Ishikawa (cell line): ENCODE measurements around the gene AMT.

Experiments
- CEBPB ChIP-seq: IDR thresholded peaks from 2 replicates; pipeline ENCODE4 v1.6.1; 2012
- CREB1 ChIP-seq: IDR thresholded peaks from 2 replicates; pipeline ENCODE4 v1.6.1; 2012; ENCODE audit warnings: low read depth
- EGR1 ChIP-seq: IDR thresholded peaks from 2 replicates; pipeline ENCODE4 v1.6.1; 2012
- EP300 ChIP-seq: IDR thresholded peaks from 2 replicates; pipeline ENCODE4 v1.6.1; 2012; ENCODE audit warnings: borderline replicate concordance
- FOXM1 ChIP-seq: IDR thresholded peaks from 2 replicates; pipeline ENCODE4 v1.6.1; 2012; ENCODE audit warnings: low read depth, borderline replicate concordance
- MAX ChIP-seq: IDR thresholded peaks from 2 replicates; pipeline ENCODE4 v1.6.1; 2012
- NFIC ChIP-seq: IDR thresholded peaks from 2 replicates; pipeline ENCODE4 v1.6.1; 2012
- RAD21 ChIP-seq: IDR thresholded peaks from 2 replicates; pipeline ENCODE4 v1.6.1; 2012; ENCODE audit warnings: low read depth
- REST ChIP-seq: IDR thresholded peaks from 2 replicates; pipeline ENCODE4 v1.6.1; 2012; ENCODE audit warnings: low read depth, mild to moderate bottlenecking
- TAF1 ChIP-seq: IDR thresholded peaks from 2 replicates; pipeline ENCODE4 v1.6.1; 2012; ENCODE audit warnings: low read depth, mild to moderate bottlenecking
- TCF12 ChIP-seq: IDR thresholded peaks from 2 replicates; pipeline ENCODE4 v1.6.1; 2012; ENCODE audit warnings: low read depth
- TEAD4 ChIP-seq: IDR thresholded peaks from 2 replicates; pipeline ENCODE4 v1.6.1; 2012
- USF1 ChIP-seq: IDR thresholded peaks from 2 replicates; pipeline ENCODE4 v1.6.1; 2012
- YY1 ChIP-seq: IDR thresholded peaks from 2 replicates; pipeline ENCODE4 v1.6.1; 2012; ENCODE audit warnings: low read depth
- ZBTB7A ChIP-seq: IDR thresholded peaks from 2 replicates; pipeline ENCODE4 v1.6.1; 2012; ENCODE audit warnings: low read depth

The AMT gene

GRCh38 chr3:49401766-49402165 is 20.5 kb downstream of the AMT start:
- TF ChIP-seq REST (no peak), FOXM1 (no peak), USF1 (no peak), EGR1 (no peak), EP300 (no peak), TEAD4 (no peak), NFIC (no peak), TAF1 (no peak), TCF12 (no peak), RAD21 (no peak), CEBPB (no peak), MAX (no peak), YY1 (no peak), CREB1 (no peak), ZBTB7A (no peak)

GRCh38 chr3:49399461-49399860 is 22.8 kb downstream of the AMT start:
- TF ChIP-seq YY1 = no peak
- TF ChIP-seq USF1 = no peak
- TF ChIP-seq EP300 = no peak
- TF ChIP-seq FOXM1 = no peak
- no peak for TF ChIP-seq REST
- no peak for TF ChIP-seq MAX
- no peak for TF ChIP-seq NFIC
- TF ChIP-seq TCF12 = no peak
- TF ChIP-seq TAF1 = no peak
- TF ChIP-seq TEAD4 = no peak
- no peak for TF ChIP-seq CREB1

GRCh38 chr3:49397470-49397869 is 24.8 kb downstream of the AMT start:
- TF ChIP-seq ZBTB7A (no peak), YY1 (peak; percentile 75), TCF12 (no peak), USF1 (peak; percentile 62)

GRCh38 chr3:49389297-49389696 is 33.0 kb downstream of the AMT start:
- TF ChIP-seq CEBPB (no peak), NFIC (no peak)

- TF ChIP-seq CREB1 = no peak
- TF ChIP-seq FOXM1 = no peak
- no peak for TF ChIP-seq TEAD4
- no peak for TF ChIP-seq USF1
- no peak for TF ChIP-seq MAX
- no peak for TF ChIP-seq CEBPB
- no peak for TF ChIP-seq RAD21
- no peak for TF ChIP-seq YY1
- no peak for TF ChIP-seq EGR1
- no peak for TF ChIP-seq TCF12
- no peak for TF ChIP-seq ZBTB7A
- TF ChIP-seq EP300 = no peak
- TF ChIP-seq REST = no peak
These were observed 33.9 kb downstream of the AMT start for GRCh38 chr3:49388289-49388820.
